DND-41 (cell line): Measurements from ENCODE around the gene SLC25A39.

Source experiments
- CTCF ChIP-seq: IDR thresholded peaks from 2 replicates; pipeline ENCODE4 v1.5.1; 2012; ENCODE audit warnings: borderline replicate concordance, low read length, moderate library complexity, mild to moderate bottlenecking; ENCODE audit not compliant: poor library complexity, severe bottlenecking; ENCODE audit errors: extremely low read depth
- EZH2 ChIP-seq: IDR thresholded peaks from 3 replicates; pipeline ENCODE4 v1.6.1; 2012; ENCODE audit warnings: borderline replicate concordance, low read depth, mild to moderate bottlenecking, moderate library complexity, low read length, inconsistent platforms; ENCODE audit not compliant: severe bottlenecking

- TF ChIP-seq EZH2 (no peak), CTCF (no peak)
These were observed 2.3 kb upstream of the SLC25A39 start for GRCh38 chr17:44326861-44327444.
